M059J (cell line): Measurements from ENCODE around the gene F2. TPM values are rescaled to one million over a fixed set of nuclear protein-coding genes. Genes with fewer than 3 reads are reported as not detected.

Experiments used
- DNase-seq: peaks from one replicate; pipeline ENCODE4 v3.0.0-alpha.2; 2012; ENCODE audit warnings: low read depth
- total RNA-seq: library from RNA; depleted of rRNA; stranded (reverse); fragments of >200 nt; shearing (Covaris generic); gene quantifications from 2 replicates; pipeline ENCODE4 v1.2.3, GENCODE V29; 2014; rRNA removed

The F2 gene
- total RNA-seq, 1 experiment from 2014 or later: not detected

DNA sequence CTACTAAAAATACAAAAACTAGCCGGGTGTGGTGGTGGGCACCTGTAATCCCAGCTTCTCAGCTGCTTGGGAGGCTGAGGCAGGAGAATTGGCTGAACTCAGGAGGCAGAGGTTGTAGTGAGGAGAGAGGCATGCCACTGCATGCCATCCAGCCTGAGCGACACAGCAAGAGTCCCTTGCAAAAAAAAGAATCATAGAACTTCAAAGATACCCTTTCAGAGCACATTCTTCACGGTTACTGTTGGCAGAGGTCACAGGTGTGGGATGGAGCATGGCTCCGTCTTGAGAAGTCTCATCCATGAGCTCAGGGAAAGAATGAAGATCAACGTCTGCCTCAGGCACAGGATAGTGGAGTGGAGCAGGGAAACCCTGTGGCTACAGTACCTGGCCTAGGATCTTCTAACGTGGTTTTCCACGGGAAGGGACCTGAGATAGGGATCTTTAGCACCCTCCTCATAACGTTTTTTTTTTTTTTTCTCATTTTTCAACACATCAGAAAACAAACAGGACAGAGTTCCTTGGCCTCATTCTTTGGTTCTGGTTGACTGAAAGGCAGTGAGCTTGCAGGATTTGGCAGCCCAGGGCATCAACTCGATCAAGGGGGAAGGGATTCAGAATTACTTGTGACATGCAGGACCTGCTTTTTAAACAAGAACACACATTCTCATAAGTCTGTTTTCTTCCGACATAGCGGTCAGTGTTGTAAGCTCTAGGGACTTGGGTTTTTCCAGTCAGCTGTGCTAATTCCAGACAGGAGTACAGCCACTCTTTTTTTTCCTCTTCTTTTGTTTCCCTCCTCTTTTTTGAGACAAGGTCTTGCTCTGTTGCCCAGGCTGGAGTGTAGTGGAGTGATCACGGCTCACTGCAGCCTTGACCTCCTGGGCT lies 22.8 kb downstream of the F2 start:
- DNase-seq: no peak

DNA sequence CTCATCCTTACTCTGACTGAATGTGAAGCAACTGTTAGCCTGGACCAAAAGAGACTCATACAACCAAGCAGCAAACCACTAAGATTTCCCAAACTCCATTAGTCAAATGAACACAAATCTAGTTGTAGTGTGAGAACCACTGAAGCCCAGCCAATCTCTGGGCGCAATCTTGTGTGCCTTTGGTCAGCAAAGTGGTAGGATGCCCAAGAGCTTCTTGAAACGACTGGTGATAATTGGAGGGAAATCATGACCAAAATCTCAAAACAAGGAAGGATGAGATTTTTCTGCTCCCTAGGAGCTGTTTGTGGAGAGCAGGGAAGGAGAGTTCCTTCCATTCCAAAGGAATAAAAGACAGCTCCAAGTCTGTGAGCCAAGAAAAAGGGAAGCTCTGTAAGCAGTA lies 24.0 kb downstream of the F2 start:
- DNase-seq: no peak

- DNase-seq: no peak
Measured at GRCh38 chr11:46743693-46744339, 24.8 kb downstream of the F2 start.

DNA sequence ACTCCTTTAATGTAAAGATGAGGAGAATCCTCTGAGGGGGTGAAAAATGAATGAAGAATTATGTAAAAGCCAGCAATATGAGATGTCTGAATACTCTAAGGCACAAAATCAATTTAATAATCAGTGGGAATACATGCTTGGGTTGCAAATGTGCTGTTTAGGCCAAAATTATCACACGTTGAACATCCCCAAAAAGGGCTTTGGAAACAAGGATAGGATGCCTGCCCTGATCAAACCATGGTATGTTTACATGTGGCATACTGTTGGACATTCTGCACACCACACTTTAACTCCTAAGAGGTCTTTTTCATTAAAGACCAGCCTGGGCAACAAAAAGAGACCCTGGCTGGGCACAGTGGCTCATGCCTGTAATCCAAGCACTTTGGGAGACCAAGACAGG lies 26.3 kb downstream of the F2 start:
- DNase-seq: no peak

GRCh38 chr11:46745995-46746394 lies 27.0 kb downstream of the F2 start:
- DNase-seq: no peak

GRCh38 chr11:46747150-46747549 lies 28.1 kb downstream of the F2 start:
- no peak for DNase-seq

- DNase-seq: no peak
Measured at GRCh38 chr11:46755962-46756361, 36.9 kb downstream of the F2 start.

GRCh38 chr11:46759196-46759595 lies 40.2 kb downstream of the F2 start:
- no peak for DNase-seq

- no peak for DNase-seq
Measured at GRCh38 chr11:46760429-46761128, 41.6 kb downstream of the F2 start.

GRCh38 chr11:46761807-46762206 lies 42.8 kb downstream of the F2 start:
- no peak for DNase-seq

GRCh38 chr11:46762248-46762647 lies 43.2 kb downstream of the F2 start:
- DNase-seq: no peak

GRCh38 chr11:46766656-46767055 lies 47.6 kb downstream of the F2 start:
- no peak for DNase-seq

- no peak for DNase-seq
Measured at GRCh38 chr11:46769636-46770221, 50.7 kb downstream of the F2 start.

- no peak for DNase-seq
Measured at GRCh38 chr11:46776878-46777277, 57.9 kb downstream of the F2 start.

- no peak for DNase-seq
Measured at GRCh38 chr11:46778416-46778815, 59.4 kb downstream of the F2 start.

Other genes with a start within 250 kb of the F2 start
- 28.6 and 32.2 TPM in 2 replicates for gene AMBRA1, start 125.2 kb upstream of the F2 start, total RNA-seq
- 5.3 and 6.4 TPM in 2 replicates for gene HARBI1, start 102.0 kb upstream of the F2 start, total RNA-seq
- 83.7 and 95.0 TPM in 2 replicates for gene ATG13, start 101.7 kb upstream of the F2 start, total RNA-seq
- 20.2 and 34.8 TPM in 2 replicates for gene ARHGAP1, start 18.6 kb upstream of the F2 start, total RNA-seq
- gene ZNF408, start 18.2 kb upstream of the F2 start, total RNA-seq: 7.2 and 14.6 TPM in 2 replicates
- 57.1 and 113 TPM in 2 replicates for gene CKAP5, start 127.1 kb downstream of the F2 start, total RNA-seq
- 0.98 and 1.1 TPM in 2 replicates for gene LRP4, start 199.3 kb downstream of the F2 start, total RNA-seq
- gene CSTPP1, start 217.5 kb downstream of the F2 start, total RNA-seq: 46.6 and 62.4 TPM in 2 replicates